Suprapubic skin (tissue), 3 donors: Measurements from ENCODE around the gene TGFB1I1.

Experiments used
- CTCF ChIP-seq, 2 donors: fragments of 200-600 bp in 1 of 2; fragments of 450-650 bp in 1 of 2; sonication (generic) in 1 of 2; IDR thresholded peaks; one replicate each; pipeline ENCODE4 v1.5.1; 2016 to 2019; ENCODE audit warnings: antibody characterized with exemption in 2 of 2, mild to moderate bottlenecking in 1 of 2, moderate library complexity in 1 of 2
- EP300 ChIP-seq: sonication (generic); formaldehyde crosslinking; IDR thresholded peaks from one replicate; pipeline ENCODE4 v1.6.1; 2017; ENCODE audit warnings: antibody characterized with exemption

DNA sequence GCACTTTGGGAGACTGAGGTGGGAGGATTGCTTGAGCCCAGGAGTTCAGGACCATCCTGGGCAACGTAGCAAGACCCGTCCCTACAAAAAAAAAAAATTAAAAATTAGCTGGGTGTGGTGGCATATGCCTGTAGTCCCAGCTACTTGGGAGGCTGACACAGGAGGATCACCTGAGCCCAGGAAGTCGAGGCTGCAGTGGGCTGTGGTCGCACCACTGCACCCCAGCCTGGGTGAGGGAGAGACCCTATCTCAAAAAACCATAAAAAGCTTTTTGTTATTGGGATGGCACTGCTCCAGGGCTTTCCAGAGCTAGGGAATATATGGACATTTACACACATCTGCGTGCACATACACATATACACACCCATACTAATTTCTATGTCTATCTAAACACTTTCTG is 20.8 kb upstream of the TGFB1I1 start:
- no peak for TF ChIP-seq CTCF (IDR thresholded peaks at IDR 0.05)
- no peak for TF ChIP-seq EP300
